ENCODE measurements around the gene RNF167.
"Not testable (repeated sequence)": the region's sequence is repeated elsewhere in the genome, so short reads cannot be mapped to it uniquely, and the experiment has no call there.

The RNF167 gene

DNA sequence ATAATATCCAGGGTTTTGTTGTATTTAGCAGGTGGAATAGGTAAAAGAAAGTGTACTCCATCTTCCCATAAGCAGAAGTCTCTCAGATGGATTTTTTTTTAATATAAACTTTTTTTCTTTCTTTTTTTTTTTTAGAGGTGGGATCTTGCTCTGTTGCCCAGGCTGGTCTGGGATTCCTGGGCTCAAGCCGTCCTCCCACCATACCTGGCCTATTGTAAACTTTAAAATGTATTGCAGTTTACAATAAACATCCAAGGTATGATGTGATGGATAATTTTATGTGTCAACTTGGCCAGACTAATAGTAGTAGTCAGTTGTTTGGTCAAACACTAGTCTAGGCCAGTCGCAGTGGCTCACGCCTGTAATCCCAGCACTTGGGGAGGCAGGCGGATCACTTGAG lies 18.7 kb upstream of the RNF167 start (continued):
- TF ChIP-seq, protein P1, sequence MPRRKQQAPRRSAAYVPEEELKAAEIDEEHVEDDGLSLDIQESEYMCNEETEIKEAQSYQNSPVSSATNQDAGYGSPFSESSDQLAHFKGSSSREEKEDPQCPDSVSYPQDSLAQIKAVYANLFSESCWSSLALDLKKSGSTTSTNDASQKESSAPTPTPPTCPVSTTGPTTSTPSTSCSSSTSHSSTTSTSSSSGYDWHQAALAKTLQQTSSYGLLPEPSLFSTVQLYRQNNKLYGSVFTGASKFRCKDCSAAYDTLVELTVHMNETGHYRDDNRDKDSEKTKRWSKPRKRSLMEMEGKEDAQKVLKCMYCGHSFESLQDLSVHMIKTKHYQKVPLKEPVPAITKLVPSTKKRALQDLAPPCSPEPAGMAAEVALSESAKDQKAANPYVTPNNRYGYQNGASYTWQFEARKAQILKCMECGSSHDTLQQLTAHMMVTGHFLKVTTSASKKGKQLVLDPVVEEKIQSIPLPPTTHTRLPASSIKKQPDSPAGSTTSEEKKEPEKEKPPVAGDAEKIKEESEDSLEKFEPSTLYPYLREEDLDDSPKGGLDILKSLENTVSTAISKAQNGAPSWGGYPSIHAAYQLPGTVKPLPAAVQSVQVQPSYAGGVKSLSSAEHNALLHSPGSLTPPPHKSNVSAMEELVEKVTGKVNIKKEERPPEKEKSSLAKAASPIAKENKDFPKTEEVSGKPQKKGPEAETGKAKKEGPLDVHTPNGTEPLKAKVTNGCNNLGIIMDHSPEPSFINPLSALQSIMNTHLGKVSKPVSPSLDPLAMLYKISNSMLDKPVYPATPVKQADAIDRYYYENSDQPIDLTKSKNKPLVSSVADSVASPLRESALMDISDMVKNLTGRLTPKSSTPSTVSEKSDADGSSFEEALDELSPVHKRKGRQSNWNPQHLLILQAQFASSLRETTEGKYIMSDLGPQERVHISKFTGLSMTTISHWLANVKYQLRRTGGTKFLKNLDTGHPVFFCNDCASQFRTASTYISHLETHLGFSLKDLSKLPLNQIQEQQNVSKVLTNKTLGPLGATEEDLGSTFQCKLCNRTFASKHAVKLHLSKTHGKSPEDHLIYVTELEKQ (tag by site-specific recombination; IDR thresholded peaks at IDR 0.05; ENCODE audit: borderline replicate concordance) = no peak
- TF ChIP-seq ZXDB (tag by site-specific recombination; IDR thresholded peaks at IDR 0.05) (no peak), YY1 (tag by site-specific recombination; IDR thresholded peaks at IDR 0.05) (no peak), ZNF510 (tag by site-specific recombination; IDR thresholded peaks at IDR 0.05; ENCODE audit: insufficient replicate concordance) (no peak)

DNA sequence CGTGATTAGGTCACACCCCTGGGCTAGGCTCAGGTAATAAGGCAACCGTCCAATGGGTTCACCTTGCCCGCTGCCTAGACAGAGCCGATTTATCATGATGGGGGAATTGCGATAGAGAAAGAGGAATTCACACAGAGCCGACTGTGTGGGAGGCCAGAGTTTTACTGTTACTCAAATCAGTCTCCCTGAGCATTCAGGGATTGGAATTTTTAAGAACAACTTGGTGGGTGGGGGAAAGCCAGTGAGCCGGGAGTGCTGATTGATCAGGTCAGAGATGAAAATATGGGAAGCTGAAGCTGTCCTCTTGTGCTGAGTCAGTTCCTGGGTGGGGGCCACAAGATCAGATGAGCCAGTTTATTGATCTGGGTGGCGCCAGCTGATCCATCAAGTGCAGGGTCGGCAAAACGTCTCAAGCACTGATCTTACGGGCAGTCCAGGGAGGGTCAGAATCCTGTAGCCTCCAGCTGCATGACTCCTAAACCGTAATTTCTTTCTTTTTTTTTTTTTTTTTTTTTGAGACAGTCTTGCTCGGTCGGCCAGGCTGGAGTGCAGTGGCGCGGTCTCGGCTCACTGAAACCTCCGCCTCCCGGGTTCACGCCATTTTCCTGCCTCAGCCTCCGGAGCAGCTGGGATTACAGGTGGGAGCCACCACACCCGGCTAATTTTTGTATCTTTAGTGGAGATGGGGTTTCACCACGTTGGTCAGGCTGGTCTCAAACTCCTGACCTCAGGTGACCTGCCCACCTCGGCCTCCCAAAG lies 13.3 kb upstream of the RNF167 start:
- CTCF ChIA-PET = interaction anchor here (0.6 kb wide), 1 partner anchor 75 kb away, joined by 3 read pairs; no protein-coding TSS in a partner anchor
- POLR2A ChIA-PET = interaction anchor here (0.6 to 1.2 kb wide), 5 partner anchors 12 to 1081 kb away, joined by 3 to 9 read pairs (median 3); partner anchors contain the start of genes NCBP3, RNF167, SLC25A11 and SPAG7
- H3K27ac ChIP-seq (ENCODE audit: extremely low read depth, low read depth, low read length); H3K9me3 ChIP-seq (ENCODE audit: control insufficient read depth, insufficient read depth, low read depth, low read length); H3K4me1 ChIP-seq (ENCODE audit: control insufficient read depth, insufficient read depth, low read length); H3K4me3 ChIP-seq (ENCODE audit: low read depth, low read length): not testable (repeated sequence)
- H3K36me3 ChIP-seq (ENCODE audit: control insufficient read depth in 2 of 2, insufficient read depth in 1 of 2, low read length in 2 of 2) = peaks cover 4 to 15% of the 10 kb centered on the region in 2 experiments; a peak in 2 of 3 replicates

DNA sequence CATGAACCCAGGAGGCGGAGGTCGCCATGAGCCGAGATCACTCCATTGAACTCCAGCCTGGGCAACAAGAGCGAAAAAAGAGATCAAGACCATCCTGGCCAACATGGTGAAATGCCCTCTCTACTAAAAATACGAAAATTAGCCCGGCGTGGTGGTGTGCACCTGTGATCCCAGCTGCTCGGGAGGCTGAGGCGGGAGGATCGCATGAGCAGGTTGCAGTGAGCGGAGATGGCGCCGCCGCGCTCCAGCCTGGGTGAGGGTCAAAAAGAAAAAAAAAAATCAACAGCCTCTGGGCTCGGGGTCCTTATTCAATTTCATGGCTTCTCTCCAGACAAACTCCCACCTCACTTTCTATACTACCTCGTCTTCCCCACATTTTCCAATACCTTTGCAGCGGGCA lies 11.2 kb upstream of the RNF167 start:
- H3K36me3 ChIP-seq (ENCODE audit: control insufficient read depth in 2 of 2, insufficient read depth in 1 of 2, low read length in 2 of 2) = peaks cover 4 to 23% of the 10 kb centered on the region in 2 experiments; a peak in 2 of 3 replicates
- no peak overlapping the region for H3K27ac ChIP-seq (ENCODE audit: extremely low read depth, low read depth, low read length)
- POLR2A ChIA-PET = interaction anchor here (0.9 to 2.3 kb wide), 2 partner anchors 11 to 38 kb away, joined by 3 to 13 read pairs; partner anchors contain the start of genes RNF167, SLC25A11 and SPAG7
- H3K9me3 ChIP-seq (ENCODE audit: control insufficient read depth, insufficient read depth, low read depth, low read length) = no peaks in the 10 kb centered on the region
- H3K4me3 ChIP-seq (ENCODE audit: low read depth, low read length) = no peak overlapping the region
- H3K4me1 ChIP-seq (ENCODE audit: control insufficient read depth, insufficient read depth, low read length) = no peaks in the 10 kb centered on the region; the same call in 1 of the 2 replicates
- CTCF ChIA-PET = no interaction called here
- no peak for TF ChIP-seq IKZF3 (tag by site-specific recombination; IDR thresholded peaks at IDR 0.05)
- TF ChIP-seq, protein P2, sequence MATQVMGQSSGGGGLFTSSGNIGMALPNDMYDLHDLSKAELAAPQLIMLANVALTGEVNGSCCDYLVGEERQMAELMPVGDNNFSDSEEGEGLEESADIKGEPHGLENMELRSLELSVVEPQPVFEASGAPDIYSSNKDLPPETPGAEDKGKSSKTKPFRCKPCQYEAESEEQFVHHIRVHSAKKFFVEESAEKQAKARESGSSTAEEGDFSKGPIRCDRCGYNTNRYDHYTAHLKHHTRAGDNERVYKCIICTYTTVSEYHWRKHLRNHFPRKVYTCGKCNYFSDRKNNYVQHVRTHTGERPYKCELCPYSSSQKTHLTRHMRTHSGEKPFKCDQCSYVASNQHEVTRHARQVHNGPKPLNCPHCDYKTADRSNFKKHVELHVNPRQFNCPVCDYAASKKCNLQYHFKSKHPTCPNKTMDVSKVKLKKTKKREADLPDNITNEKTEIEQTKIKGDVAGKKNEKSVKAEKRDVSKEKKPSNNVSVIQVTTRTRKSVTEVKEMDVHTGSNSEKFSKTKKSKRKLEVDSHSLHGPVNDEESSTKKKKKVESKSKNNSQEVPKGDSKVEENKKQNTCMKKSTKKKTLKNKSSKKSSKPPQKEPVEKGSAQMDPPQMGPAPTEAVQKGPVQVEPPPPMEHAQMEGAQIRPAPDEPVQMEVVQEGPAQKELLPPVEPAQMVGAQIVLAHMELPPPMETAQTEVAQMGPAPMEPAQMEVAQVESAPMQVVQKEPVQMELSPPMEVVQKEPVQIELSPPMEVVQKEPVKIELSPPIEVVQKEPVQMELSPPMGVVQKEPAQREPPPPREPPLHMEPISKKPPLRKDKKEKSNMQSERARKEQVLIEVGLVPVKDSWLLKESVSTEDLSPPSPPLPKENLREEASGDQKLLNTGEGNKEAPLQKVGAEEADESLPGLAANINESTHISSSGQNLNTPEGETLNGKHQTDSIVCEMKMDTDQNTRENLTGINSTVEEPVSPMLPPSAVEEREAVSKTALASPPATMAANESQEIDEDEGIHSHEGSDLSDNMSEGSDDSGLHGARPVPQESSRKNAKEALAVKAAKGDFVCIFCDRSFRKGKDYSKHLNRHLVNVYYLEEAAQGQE (tag by site-specific recombination; IDR thresholded peaks at IDR 0.05) = no peak
- TF ChIP-seq ZNF664 (tag by site-specific recombination; IDR thresholded peaks at IDR 0.05) = no peak
- TF ChIP-seq ZNF610 (tag by site-specific recombination; IDR thresholded peaks at IDR 0.05; ENCODE audit: borderline replicate concordance) = no peak
- no peak for TF ChIP-seq ZNF239 (tag by site-specific recombination; IDR thresholded peaks at IDR 0.05)
- TF ChIP-seq, protein P3, sequence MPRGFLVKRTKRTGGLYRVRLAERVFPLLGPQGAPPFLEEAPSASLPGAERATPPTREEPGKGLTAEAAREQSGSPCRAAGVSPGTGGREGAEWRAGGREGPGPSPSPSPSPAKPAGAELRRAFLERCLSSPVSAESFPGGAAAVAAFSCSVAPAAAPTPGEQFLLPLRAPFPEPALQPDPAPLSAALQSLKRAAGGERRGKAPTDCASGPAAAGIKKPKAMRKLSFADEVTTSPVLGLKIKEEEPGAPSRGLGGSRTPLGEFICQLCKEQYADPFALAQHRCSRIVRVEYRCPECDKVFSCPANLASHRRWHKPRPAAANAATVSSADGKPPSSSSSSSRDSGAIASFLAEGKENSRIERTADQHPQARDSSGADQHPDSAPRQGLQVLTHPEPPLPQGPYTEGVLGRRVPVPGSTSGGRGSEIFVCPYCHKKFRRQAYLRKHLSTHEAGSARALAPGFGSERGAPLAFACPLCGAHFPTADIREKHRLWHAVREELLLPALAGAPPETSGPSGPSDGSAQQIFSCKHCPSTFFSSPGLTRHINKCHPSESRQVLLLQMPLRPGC (tag by site-specific recombination; IDR thresholded peaks at IDR 0.05) = no peak
- TF ChIP-seq KLF1 (tag by site-specific recombination; IDR thresholded peaks at IDR 0.05) = no peak
- no peak for TF ChIP-seq GLIS1 (tag by site-specific recombination; IDR thresholded peaks at IDR 0.05)
- no peak for TF ChIP-seq ZNF701 (tag by site-specific recombination; IDR thresholded peaks at IDR 0.05)
- TF ChIP-seq ZNF10 (tag by site-specific recombination; IDR thresholded peaks at IDR 0.05) = no peak
- TF ChIP-seq HOXD13 (CRISPR knock-in tag; IDR thresholded peaks at IDR 0.05; ENCODE audit: borderline replicate concordance) = no peak
- TF ChIP-seq ZNF548 (tag by site-specific recombination; IDR thresholded peaks at IDR 0.05) = no peak
- no peak for TF ChIP-seq ZNF621 (tag by site-specific recombination; IDR thresholded peaks at IDR 0.05)
- no peak for TF ChIP-seq ZNF324 (tag by site-specific recombination; IDR thresholded peaks at IDR 0.05)
- TF ChIP-seq, protein P4, sequence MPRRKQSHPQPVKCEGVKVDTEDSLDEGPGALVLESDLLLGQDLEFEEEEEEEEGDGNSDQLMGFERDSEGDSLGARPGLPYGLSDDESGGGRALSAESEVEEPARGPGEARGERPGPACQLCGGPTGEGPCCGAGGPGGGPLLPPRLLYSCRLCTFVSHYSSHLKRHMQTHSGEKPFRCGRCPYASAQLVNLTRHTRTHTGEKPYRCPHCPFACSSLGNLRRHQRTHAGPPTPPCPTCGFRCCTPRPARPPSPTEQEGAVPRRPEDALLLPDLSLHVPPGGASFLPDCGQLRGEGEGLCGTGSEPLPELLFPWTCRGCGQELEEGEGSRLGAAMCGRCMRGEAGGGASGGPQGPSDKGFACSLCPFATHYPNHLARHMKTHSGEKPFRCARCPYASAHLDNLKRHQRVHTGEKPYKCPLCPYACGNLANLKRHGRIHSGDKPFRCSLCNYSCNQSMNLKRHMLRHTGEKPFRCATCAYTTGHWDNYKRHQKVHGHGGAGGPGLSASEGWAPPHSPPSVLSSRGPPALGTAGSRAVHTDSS (tag by site-specific recombination; IDR thresholded peaks at IDR 0.05) = no peak

Measured in HEK293 (cell line).